ENCODE results near the gene NANOG.

DNA sequence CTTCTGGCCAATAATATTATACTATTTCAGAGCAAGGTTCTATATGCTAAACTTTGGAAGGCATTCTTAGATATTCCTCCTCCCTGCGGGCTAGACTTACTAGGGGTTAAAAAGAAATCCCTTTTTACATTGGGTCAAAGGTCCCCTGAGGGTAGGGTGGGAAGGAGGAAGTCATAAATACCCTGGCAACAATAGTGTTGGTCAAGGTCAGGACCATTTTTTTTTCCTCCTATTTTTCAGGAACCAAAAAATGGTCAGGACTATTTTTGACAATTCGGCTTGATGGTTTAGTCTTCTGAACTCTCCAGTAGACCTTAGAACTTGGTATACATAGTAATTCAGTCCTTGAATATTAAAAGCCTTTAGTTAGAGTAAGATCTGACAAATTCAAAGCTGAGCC is 4.5 kb upstream of the NANOG start:
- TF ChIP-seq ZFP3 (CRISPR knock-in tag; IDR thresholded peaks at IDR 0.05) (no peak), ZFP30 (CRISPR knock-in tag; IDR thresholded peaks at IDR 0.05) (no peak), PPARA (CRISPR knock-in tag; IDR thresholded peaks at IDR 0.05; ENCODE audit: borderline replicate concordance) (no peak), ESRRG (CRISPR knock-in tag; IDR thresholded peaks at IDR 0.05) (no peak), RARB (CRISPR knock-in tag; IDR thresholded peaks at IDR 0.05) (no peak), TOX (CRISPR knock-in tag; IDR thresholded peaks at IDR 0.05; ENCODE audit: borderline replicate concordance) (no peak), GLIS3 (CRISPR knock-in tag; IDR thresholded peaks at IDR 0.05) (no peak), ZNF70 (CRISPR knock-in tag; IDR thresholded peaks at IDR 0.05) (no peak)
- TF ChIP-seq, protein P1, sequence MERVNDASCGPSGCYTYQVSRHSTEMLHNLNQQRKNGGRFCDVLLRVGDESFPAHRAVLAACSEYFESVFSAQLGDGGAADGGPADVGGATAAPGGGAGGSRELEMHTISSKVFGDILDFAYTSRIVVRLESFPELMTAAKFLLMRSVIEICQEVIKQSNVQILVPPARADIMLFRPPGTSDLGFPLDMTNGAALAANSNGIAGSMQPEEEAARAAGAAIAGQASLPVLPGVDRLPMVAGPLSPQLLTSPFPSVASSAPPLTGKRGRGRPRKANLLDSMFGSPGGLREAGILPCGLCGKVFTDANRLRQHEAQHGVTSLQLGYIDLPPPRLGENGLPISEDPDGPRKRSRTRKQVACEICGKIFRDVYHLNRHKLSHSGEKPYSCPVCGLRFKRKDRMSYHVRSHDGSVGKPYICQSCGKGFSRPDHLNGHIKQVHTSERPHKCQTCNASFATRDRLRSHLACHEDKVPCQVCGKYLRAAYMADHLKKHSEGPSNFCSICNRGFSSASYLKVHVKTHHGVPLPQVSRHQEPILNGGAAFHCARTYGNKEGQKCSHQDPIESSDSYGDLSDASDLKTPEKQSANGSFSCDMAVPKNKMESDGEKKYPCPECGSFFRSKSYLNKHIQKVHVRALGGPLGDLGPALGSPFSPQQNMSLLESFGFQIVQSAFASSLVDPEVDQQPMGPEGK (CRISPR knock-in tag; IDR thresholded peaks at IDR 0.05; ENCODE audit: borderline replicate concordance), result no peak
- TF ChIP-seq, protein P2, sequence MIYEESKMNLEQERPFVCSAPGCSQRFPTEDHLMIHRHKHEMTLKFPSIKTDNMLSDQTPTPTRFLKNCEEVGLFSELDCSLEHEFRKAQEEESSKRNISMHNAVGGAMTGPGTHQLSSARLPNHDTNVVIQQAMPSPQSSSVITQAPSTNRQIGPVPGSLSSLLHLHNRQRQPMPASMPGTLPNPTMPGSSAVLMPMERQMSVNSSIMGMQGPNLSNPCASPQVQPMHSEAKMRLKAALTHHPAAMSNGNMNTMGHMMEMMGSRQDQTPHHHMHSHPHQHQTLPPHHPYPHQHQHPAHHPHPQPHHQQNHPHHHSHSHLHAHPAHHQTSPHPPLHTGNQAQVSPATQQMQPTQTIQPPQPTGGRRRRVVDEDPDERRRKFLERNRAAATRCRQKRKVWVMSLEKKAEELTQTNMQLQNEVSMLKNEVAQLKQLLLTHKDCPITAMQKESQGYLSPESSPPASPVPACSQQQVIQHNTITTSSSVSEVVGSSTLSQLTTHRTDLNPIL (CRISPR knock-in tag; IDR thresholded peaks at IDR 0.05; ENCODE audit: low read depth), result no peak
- TF ChIP-seq, protein P3, sequence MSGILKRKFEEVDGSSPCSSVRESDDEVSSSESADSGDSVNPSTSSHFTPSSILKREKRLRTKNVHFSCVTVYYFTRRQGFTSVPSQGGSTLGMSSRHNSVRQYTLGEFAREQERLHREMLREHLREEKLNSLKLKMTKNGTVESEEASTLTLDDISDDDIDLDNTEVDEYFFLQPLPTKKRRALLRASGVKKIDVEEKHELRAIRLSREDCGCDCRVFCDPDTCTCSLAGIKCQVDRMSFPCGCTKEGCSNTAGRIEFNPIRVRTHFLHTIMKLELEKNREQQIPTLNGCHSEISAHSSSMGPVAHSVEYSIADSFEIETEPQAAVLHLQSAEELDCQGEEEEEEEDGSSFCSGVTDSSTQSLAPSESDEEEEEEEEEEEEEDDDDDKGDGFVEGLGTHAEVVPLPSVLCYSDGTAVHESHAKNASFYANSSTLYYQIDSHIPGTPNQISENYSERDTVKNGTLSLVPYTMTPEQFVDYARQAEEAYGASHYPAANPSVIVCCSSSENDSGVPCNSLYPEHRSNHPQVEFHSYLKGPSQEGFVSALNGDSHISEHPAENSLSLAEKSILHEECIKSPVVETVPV (CRISPR knock-in tag; IDR thresholded peaks at IDR 0.05), result no peak

Data from SK-N-SH treated with all-trans-retinoic acid at 6 μM for 48 hours (cell line).